ENCODE measurements around the gene DRAM2. TPM values are rescaled to one million over a fixed set of nuclear protein-coding genes. Genes with fewer than 3 reads are reported as not detected.

DRAM2 gene
- polyA plus RNA-seq, 4 donors, result 37.0 to 91.9 (median 40.2) TPM

GRCh38 chr1:111151838-111152237, 11.9 kb upstream of the DRAM2 start:
- Histone ChIP-seq H3K27ac (ENCODE audit: low read depth in 1 of 3, low read length in 2 of 3) (no peak overlapping the region), H3K9me3 (ENCODE audit: control insufficient read depth in 2 of 2, insufficient read depth in 1 of 2, low read depth in 1 of 2, low read length in 1 of 2) (no peaks in the 10 kb centered on the region), H3K36me3 (ENCODE audit: control insufficient read depth in 3 of 3, insufficient read depth in 2 of 3, low read depth in 1 of 3, low read length in 3 of 3) (peaks cover 4 to 23% (median 10%) of the 10 kb centered on the region in 3 donors), H3K4me3 (ENCODE audit: low read depth in 1 of 3, low read length in 3 of 3) (no peak overlapping the region), H3K27me3 (ENCODE audit: control insufficient read depth in 3 of 3, insufficient read depth in 3 of 3, low read length in 3 of 3) (no peaks in the 10 kb centered on the region), H3K4me1 (ENCODE audit: control insufficient read depth in 3 of 3, insufficient read depth in 2 of 3, low read depth in 1 of 3, low read length in 2 of 3) (peaks cover 0 to under 1% (median 0%) of the 10 kb centered on the region in 3 donors)
- FAIRE-seq (no peak), DNase-seq (no peak)
- 59 to 73% (median 60%) methylated on average over 3 of the region's 3 CpGs for WGBS, 3 donors

GRCh38 chr1:111148376-111148881, 8.5 kb upstream of the DRAM2 start:
- peaks cover 0 to 3% (median 0%) of the 10 kb centered on the region in 3 donors for H3K4me1 ChIP-seq (ENCODE audit: control insufficient read depth in 3 of 3, insufficient read depth in 2 of 3, low read depth in 1 of 3, low read length in 2 of 3)
- H3K4me3 ChIP-seq (ENCODE audit: low read depth in 1 of 3, low read length in 3 of 3), result no peak overlapping the region
- no peaks in the 10 kb centered on the region for H3K27me3 ChIP-seq (ENCODE audit: control insufficient read depth in 3 of 3, insufficient read depth in 3 of 3, low read length in 3 of 3)
- H3K27ac ChIP-seq (ENCODE audit: low read depth in 1 of 3, low read length in 2 of 3), result no peak overlapping the region
- no peaks in the 10 kb centered on the region for H3K9me3 ChIP-seq (ENCODE audit: control insufficient read depth in 2 of 2, insufficient read depth in 1 of 2, low read depth in 1 of 2, low read length in 1 of 2)
- WGBS, 3 donors, result 69 to 83% (median 77%) methylated on average over 2 of the region's 2 CpGs
- FAIRE-seq (no peak), DNase-seq (no peak)
- H3K36me3 ChIP-seq (ENCODE audit: control insufficient read depth in 3 of 3, insufficient read depth in 2 of 3, low read depth in 1 of 3, low read length in 3 of 3), result peaks cover 4 to 24% (median 10%) of the 10 kb centered on the region in 3 donors

- WGBS, 3 donors, result 56 to 67% (median 62%) methylated on average over 3 of the region's 3 CpGs
- H3K27ac ChIP-seq (ENCODE audit: low read depth in 1 of 3, low read length in 2 of 3), result no peak overlapping the region
- no peaks in the 10 kb centered on the region for H3K9me3 ChIP-seq (ENCODE audit: control insufficient read depth in 2 of 2, insufficient read depth in 1 of 2, low read depth in 1 of 2, low read length in 1 of 2)
- H3K4me1 ChIP-seq (ENCODE audit: control insufficient read depth in 3 of 3, insufficient read depth in 2 of 3, low read depth in 1 of 3, low read length in 2 of 3), result peaks cover 0 to 5% (median 4%) of the 10 kb centered on the region in 3 donors
- no peaks in the 10 kb centered on the region for H3K27me3 ChIP-seq (ENCODE audit: control insufficient read depth in 3 of 3, insufficient read depth in 3 of 3, low read length in 3 of 3)
- FAIRE-seq (no peak), DNase-seq (no peak)
- no peak overlapping the region for H3K4me3 ChIP-seq (ENCODE audit: low read depth in 1 of 3, low read length in 3 of 3)
- H3K36me3 ChIP-seq (ENCODE audit: control insufficient read depth in 3 of 3, insufficient read depth in 2 of 3, low read depth in 1 of 3, low read length in 3 of 3), result peaks cover 4 to 20% (median 7%) of the 10 kb centered on the region in 3 donors
These were observed 8.1 kb upstream of the DRAM2 start for GRCh38 chr1:111147948-111148347.

- Histone ChIP-seq H3K27me3 (ENCODE audit: control insufficient read depth in 3 of 3, insufficient read depth in 3 of 3, low read length in 3 of 3) (no peaks in the 10 kb centered on the region), H3K9me3 (ENCODE audit: control insufficient read depth in 2 of 2, insufficient read depth in 1 of 2, low read depth in 1 of 2, low read length in 1 of 2) (no peaks in the 10 kb centered on the region), H3K27ac (ENCODE audit: low read depth in 1 of 3, low read length in 2 of 3) (no peak overlapping the region), H3K36me3 (ENCODE audit: control insufficient read depth in 3 of 3, insufficient read depth in 2 of 3, low read depth in 1 of 3, low read length in 3 of 3) (peaks cover 4 to 18% (median 7%) of the 10 kb centered on the region in 3 donors), H3K4me1 (ENCODE audit: control insufficient read depth in 3 of 3, insufficient read depth in 2 of 3, low read depth in 1 of 3, low read length in 2 of 3) (peaks cover 3 to 7% (median 5%) of the 10 kb centered on the region in 3 donors), H3K4me3 (ENCODE audit: low read depth in 1 of 3, low read length in 3 of 3) (no peak overlapping the region)
- DNase-seq, result no peak
- FAIRE-seq, result no peak
These were observed 6.3 kb upstream of the DRAM2 start for GRCh38 chr1:111145963-111146768.

- Histone ChIP-seq H3K27ac (ENCODE audit: low read depth in 1 of 3, low read length in 2 of 3) (no peak overlapping the region), H3K9me3 (ENCODE audit: control insufficient read depth in 2 of 2, insufficient read depth in 1 of 2, low read depth in 1 of 2, low read length in 1 of 2) (no peaks in the 10 kb centered on the region), H3K36me3 (ENCODE audit: control insufficient read depth in 3 of 3, insufficient read depth in 2 of 3, low read depth in 1 of 3, low read length in 3 of 3) (peaks cover 3 to 14% (median 7%) of the 10 kb centered on the region in 3 donors), H3K4me3 (ENCODE audit: low read depth in 1 of 3, low read length in 3 of 3) (no peak overlapping the region), H3K27me3 (ENCODE audit: control insufficient read depth in 3 of 3, insufficient read depth in 3 of 3, low read length in 3 of 3) (no peaks in the 10 kb centered on the region), H3K4me1 (ENCODE audit: control insufficient read depth in 3 of 3, insufficient read depth in 2 of 3, low read depth in 1 of 3, low read length in 2 of 3) (peaks cover 3 to 7% (median 5%) of the 10 kb centered on the region in 3 donors)
- peak; percentile 16 to 25 for DNase-seq
- FAIRE-seq, result no peak
- WGBS, 3 donors, result 69 to 84% (median 70%) methylated on average over 2 of the region's 2 CpGs
These were observed 5.6 kb upstream of the DRAM2 start for GRCh38 chr1:111145542-111145941.

GRCh38 chr1:111142356-111142975, 2.6 kb upstream of the DRAM2 start:
- Histone ChIP-seq H3K4me3 (ENCODE audit: low read depth in 1 of 3, low read length in 3 of 3) (no peak overlapping the region), H3K9me3 (ENCODE audit: control insufficient read depth in 2 of 2, insufficient read depth in 1 of 2, low read depth in 1 of 2, low read length in 1 of 2) (no peaks in the 10 kb centered on the region), H3K27ac (ENCODE audit: low read depth in 1 of 3, low read length in 2 of 3) (peak overlapping the region in 1 of 3 donors; percentile 50), H3K4me1 (ENCODE audit: control insufficient read depth in 3 of 3, insufficient read depth in 2 of 3, low read depth in 1 of 3, low read length in 2 of 3) (peaks cover 3 to 9% (median 7%) of the 10 kb centered on the region in 3 donors), H3K36me3 (ENCODE audit: control insufficient read depth in 3 of 3, insufficient read depth in 2 of 3, low read depth in 1 of 3, low read length in 3 of 3) (peaks cover 0 to 7% (median 0%) of the 10 kb centered on the region in 3 donors), H3K27me3 (ENCODE audit: control insufficient read depth in 3 of 3, insufficient read depth in 3 of 3, low read length in 3 of 3) (no peaks in the 10 kb centered on the region)
- DNase-seq (peak; percentile 40 to 56), FAIRE-seq (no peak)
- 43 to 56% (median 52%) methylated on average over 5 of the region's 5 CpGs for WGBS, 3 donors

- no peaks in the 10 kb centered on the region for H3K9me3 ChIP-seq (ENCODE audit: control insufficient read depth in 2 of 2, insufficient read depth in 1 of 2, low read depth in 1 of 2, low read length in 1 of 2)
- H3K27ac ChIP-seq (ENCODE audit: low read depth in 1 of 3, low read length in 2 of 3), result peak overlapping the region in 1 of 3 donors; percentile 98
- WGBS, 3 donors, result 23 to 34% (median 25%) methylated on average over 5 of the region's 5 CpGs
- DNase-seq (peak; percentile 38 to 65), FAIRE-seq (no peak)
- H3K4me1 ChIP-seq (ENCODE audit: control insufficient read depth in 3 of 3, insufficient read depth in 2 of 3, low read depth in 1 of 3, low read length in 2 of 3), result peaks cover 3 to 9% (median 7%) of the 10 kb centered on the region in 3 donors
- peaks cover 0 to 9% (median 0%) of the 10 kb centered on the region in 3 donors for H3K36me3 ChIP-seq (ENCODE audit: control insufficient read depth in 3 of 3, insufficient read depth in 2 of 3, low read depth in 1 of 3, low read length in 3 of 3)
- no peaks in the 10 kb centered on the region for H3K27me3 ChIP-seq (ENCODE audit: control insufficient read depth in 3 of 3, insufficient read depth in 3 of 3, low read length in 3 of 3)
- H3K4me3 ChIP-seq (ENCODE audit: low read depth in 1 of 3, low read length in 3 of 3), result peak overlapping the region in 1 of 3 donors; percentile 98
These were observed 1.6 kb upstream of the DRAM2 start for GRCh38 chr1:111141245-111142220.

GRCh38 chr1:111140680-111140967, 731 bp upstream of the DRAM2 start:
- Histone ChIP-seq H3K9me3 (ENCODE audit: control insufficient read depth in 2 of 2, insufficient read depth in 1 of 2, low read depth in 1 of 2, low read length in 1 of 2) (no peaks in the 10 kb centered on the region), H3K4me1 (ENCODE audit: control insufficient read depth in 3 of 3, insufficient read depth in 2 of 3, low read depth in 1 of 3, low read length in 2 of 3) (peaks cover 3 to 9% (median 6%) of the 10 kb centered on the region in 3 donors), H3K27ac (ENCODE audit: low read depth in 1 of 3, low read length in 2 of 3) (peak overlapping the region; percentile 92 to 99 (median 98)), H3K36me3 (ENCODE audit: control insufficient read depth in 3 of 3, insufficient read depth in 2 of 3, low read depth in 1 of 3, low read length in 3 of 3) (peaks cover 0 to 12% (median 0%) of the 10 kb centered on the region in 3 donors), H3K27me3 (ENCODE audit: control insufficient read depth in 3 of 3, insufficient read depth in 3 of 3, low read length in 3 of 3) (no peaks in the 10 kb centered on the region), H3K4me3 (ENCODE audit: low read depth in 1 of 3, low read length in 3 of 3) (peak overlapping the region; percentile 87 to 98 (median 94))
- no peak for FAIRE-seq
- 1% methylated on average over 9 of the region's 9 CpGs for WGBS, 3 donors
- peak in 1 of 2 donors; percentile 72 for DNase-seq
